ENCODE data around the gene TCEANC.

- no peak for TF ChIP-seq POLR2AphosphoS5 (IDR thresholded peaks at IDR 0.05; ENCODE audit: low read depth, low read length)
- TF ChIP-seq, protein P1, sequence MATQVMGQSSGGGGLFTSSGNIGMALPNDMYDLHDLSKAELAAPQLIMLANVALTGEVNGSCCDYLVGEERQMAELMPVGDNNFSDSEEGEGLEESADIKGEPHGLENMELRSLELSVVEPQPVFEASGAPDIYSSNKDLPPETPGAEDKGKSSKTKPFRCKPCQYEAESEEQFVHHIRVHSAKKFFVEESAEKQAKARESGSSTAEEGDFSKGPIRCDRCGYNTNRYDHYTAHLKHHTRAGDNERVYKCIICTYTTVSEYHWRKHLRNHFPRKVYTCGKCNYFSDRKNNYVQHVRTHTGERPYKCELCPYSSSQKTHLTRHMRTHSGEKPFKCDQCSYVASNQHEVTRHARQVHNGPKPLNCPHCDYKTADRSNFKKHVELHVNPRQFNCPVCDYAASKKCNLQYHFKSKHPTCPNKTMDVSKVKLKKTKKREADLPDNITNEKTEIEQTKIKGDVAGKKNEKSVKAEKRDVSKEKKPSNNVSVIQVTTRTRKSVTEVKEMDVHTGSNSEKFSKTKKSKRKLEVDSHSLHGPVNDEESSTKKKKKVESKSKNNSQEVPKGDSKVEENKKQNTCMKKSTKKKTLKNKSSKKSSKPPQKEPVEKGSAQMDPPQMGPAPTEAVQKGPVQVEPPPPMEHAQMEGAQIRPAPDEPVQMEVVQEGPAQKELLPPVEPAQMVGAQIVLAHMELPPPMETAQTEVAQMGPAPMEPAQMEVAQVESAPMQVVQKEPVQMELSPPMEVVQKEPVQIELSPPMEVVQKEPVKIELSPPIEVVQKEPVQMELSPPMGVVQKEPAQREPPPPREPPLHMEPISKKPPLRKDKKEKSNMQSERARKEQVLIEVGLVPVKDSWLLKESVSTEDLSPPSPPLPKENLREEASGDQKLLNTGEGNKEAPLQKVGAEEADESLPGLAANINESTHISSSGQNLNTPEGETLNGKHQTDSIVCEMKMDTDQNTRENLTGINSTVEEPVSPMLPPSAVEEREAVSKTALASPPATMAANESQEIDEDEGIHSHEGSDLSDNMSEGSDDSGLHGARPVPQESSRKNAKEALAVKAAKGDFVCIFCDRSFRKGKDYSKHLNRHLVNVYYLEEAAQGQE (IDR thresholded peaks at IDR 0.05; ENCODE audit: insufficient read depth in 1 of 2, low read depth in 2 of 2, low read length in 1 of 2) = no peak
Observed at GRCh38 chrX:13681595-13681994, 28.7 kb downstream of the TCEANC start.
